Activated naive CD4-positive, alpha-beta T cell treated with anti-CD3 and anti-CD28 coated beads, Interleukin-2, amount 50 U/mL, for 16 hours (primary cell): ENCODE measurements around the gene ZNF77.
"Not testable (repeated sequence)": the region's sequence is repeated elsewhere in the genome, so short reads cannot be mapped to it uniquely, and the experiment has no call there.

ENCODE experiments used
- DNase-seq: peaks from one replicate; pipeline ENCODE4 v3.0.0-alpha.2; 2020

ZNF77 gene

DNA sequence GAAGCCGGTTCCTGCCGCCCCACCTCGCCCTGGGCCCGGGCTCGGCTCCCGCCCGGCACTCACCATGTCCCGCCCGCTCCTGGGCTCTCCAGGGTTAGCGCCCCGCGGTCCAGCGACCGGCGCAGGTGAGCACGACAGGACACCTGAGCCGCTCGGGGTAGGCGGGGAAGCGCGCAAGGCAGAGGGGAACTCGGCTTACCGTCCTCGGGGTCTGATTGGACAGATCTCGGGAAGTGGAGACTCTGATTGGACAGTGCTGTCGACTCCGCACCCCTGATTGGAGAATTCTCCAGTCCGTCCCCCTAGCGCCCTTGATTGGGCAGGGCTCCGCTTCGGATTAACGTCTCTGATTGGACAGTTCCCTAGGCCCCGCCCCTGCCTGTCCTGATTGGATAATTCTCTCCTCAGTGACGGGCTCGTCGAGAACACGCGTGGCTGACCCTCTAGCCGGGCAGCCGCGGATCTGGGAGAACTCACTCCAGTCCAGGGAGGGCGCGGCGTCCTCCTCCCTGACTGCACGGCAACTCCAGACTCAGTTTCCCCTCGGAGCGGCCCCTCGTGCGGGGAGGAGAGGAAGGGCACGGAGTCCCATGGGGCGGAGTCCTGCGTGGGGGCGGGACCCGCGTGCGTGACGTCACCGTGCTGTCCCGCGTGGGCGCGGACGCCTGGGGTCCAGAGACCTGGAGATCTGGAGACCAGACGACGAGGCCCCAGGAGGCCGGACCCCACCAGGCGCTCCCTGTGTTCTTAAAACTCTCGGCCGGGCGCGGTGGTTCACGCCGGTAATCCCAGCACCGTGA, at the start of gene ZNF77:
Gene ZNF77 (minus strand): TSS at position 197 of the 800 bp plus-strand sequence. CDS start 131 bp downstream, at position 66.
- DNase-seq, result peak; percentile 99

DNA sequence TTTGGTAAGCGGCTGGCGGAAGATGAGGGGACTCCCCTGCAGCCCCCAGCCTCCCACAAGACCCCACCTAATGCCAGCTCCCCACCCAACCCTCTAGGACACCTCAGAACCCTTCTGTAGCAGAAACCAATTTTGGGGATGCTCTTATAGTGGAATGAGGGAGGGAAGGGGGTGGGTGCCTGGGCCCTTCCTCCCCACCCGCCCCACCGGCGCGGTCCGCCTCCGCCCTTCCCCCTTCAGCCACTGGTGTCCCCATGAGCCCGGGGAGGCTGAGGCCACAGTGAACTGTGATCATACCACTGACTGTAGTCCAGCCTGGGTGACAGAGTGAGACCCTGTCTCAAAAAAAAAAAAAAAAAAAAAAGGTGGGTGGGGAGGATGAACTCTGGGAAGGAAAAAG, 48.8 kb upstream of the ZNF77 start:
- no peak for DNase-seq

GRCh38 chr19:2992958-2993357, 48.2 kb upstream of the ZNF77 start:
- DNase-seq, result no peak

GRCh38 chr19:2992333-2992732, 47.6 kb upstream of the ZNF77 start:
- DNase-seq, result not testable (repeated sequence)

DNA sequence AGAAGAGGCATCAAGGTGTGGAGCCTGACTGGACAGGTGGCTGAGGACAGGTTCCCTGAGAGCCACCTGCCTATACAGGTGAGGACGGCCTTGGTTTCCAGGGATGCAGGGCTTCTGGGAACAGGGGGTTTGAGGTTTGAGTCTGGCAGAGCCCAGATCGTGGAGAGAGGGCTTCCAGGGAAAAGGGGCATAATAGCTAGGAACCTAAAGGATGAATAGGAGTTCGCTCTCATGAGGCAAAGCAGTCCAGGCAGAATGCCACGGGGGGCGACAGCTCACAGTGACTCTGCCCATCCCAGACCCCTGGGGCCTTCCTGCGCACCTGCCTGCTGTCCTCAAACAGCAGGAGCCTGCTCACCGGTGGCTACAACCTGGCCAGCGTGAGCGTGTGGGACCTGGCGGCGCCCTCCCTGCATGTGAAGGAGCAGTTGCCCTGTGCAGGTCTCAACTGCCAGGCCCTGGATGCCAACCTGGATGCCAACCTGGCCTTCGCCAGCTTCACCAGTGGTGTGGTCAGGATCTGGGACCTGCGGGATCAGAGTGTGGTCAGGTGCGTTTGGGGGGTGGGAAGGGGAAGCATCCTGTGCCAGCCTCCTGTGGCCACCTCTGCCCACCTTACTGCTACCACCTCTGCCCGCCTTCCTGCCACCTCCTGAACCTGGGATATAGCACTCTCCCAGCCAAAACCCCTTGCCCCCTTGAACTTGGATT, 44.6 kb upstream of the ZNF77 start:
- no peak for DNase-seq

GRCh38 chr19:2988568-2988967, 43.8 kb upstream of the ZNF77 start:
- no peak for DNase-seq

- DNase-seq, result no peak
Measured at GRCh38 chr19:2987797-2988196, 43.0 kb upstream of the ZNF77 start.

DNA sequence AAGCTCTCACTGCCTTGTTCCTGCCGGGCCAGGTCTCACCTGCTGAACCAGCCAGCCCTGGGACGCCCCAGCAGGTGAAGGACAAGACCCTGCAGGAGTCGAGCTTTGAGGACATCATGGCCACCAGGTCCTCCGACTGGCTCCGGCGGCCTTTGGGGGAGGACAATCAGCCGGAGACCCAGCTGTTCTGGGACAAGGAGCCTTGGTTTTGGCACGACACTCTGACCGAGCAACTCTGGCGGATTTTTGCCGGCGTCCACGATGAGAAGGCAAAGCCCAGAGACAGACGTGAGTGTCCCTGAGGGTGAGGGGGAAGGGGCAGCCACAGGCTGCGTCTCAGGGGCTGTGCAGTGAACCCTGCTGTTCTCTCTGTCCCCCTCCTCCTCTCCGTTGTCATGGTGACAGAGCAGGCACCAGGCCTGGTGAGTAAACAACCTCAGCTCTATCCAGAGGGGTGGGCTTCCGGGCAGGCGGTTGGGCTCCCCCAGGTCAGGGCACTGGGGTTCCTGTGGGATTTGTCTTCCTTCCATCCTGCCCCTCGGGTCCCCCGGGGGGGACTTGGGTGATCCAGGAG, 42.3 kb upstream of the ZNF77 start:
- DNase-seq, result no peak

GRCh38 chr19:2984215-2984528, 39.4 kb upstream of the ZNF77 start:
- DNase-seq, result no peak

- DNase-seq, result no peak
Measured at GRCh38 chr19:2983351-2984214, 38.8 kb upstream of the ZNF77 start.

GRCh38 chr19:2982983-2983350, 38.2 kb upstream of the ZNF77 start:
- DNase-seq, result no peak

GRCh38 chr19:2982561-2982960, 37.8 kb upstream of the ZNF77 start:
- no peak for DNase-seq

GRCh38 chr19:2981898-2982297, 37.1 kb upstream of the ZNF77 start:
- no peak for DNase-seq

- DNase-seq, result no peak
Measured at GRCh38 chr19:2978772-2979171, 34.0 kb upstream of the ZNF77 start.

DNA sequence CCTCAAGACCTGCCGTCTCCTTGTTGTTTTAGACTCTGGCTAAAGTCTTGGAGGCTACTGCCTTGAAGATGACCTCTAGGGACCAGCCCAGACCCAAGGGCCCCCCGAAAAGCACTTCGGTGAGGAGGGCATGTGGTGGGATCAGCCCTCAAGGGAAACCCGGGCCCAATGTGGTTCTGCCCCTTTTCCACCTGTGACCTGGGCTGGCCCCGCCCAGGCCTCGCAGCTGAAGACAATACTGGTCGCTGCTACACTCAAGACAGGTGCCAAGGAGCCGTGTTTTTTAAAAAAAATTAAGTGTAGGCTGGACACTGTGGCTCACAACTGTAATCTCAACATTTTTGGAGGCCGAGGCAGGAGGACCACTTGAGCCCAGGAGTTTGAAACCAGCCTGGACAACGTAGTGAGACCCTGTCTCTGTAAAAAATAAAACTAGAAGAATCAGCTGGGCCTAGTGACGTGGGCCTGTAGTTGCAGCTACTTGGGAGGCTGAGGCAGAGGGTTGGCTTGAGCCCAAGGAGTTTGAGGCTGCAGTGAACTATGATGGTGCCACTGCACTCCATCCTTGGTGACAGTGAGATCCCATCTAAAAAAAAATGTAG, 33.5 kb upstream of the ZNF77 start:
- DNase-seq, result no peak

DNA sequence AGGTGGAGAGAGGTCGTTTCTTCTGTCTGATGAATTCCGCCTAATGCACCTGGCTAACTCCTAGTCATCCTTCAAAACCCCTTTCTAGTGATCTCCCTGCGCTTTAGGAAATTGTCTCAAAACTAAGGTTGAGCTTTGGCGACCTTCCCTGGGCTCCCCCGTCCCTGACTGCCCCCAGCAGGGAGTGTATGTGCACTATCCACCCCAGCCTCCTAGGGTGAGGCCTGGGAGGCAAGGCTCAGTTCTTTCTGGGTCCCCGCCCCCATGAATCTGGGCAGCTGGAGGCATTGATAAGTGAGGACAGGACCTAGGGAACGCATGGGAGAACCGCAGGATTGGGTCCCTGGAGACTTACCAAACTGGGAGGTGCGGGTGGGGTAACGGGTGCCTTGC, 33.0 kb upstream of the ZNF77 start:
- no peak for DNase-seq

DNA sequence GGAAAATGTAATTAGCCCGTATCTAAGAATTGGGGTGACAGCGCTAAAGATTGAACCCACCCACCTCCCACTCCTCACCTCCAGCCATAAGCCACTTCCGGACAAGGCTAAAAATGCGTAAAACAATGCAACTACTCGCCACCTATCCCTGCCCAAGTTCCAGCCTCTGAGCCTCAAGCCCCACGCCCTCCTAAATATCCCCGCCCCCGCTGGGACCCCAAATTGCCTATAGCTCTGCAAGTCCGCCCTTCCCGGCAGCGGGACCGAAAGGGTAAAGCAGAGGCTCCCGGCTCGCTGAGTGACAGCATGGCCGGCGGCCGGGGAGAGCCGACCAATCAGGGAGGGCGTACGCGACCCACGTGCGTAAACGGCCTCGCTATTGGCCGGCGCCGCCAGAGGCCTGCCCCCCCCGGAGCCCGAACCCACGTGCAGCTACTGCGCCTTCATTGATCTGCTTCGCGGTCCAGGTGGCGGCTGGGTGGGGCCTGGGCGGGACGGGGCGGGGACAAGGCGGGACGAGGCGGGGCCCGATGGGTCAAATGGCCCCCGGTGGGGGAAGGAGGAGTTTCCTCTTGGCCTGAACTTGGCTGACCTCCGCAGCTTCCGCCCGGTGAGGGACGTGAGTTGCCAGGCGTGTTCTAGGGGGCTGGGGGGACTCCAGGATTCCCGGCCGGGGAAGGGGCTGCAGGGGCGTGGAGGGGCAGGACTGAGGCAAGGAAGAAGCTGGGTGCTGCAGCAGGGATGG, 32.4 kb upstream of the ZNF77 start, which contains the start of gene TLE6:
Gene TLE6 (plus strand): TSS at position 564 of the 745 bp plus-strand sequence. CDS start 670 bp downstream, outside the sequence.
- DNase-seq, result peak; percentile 96

- no peak for DNase-seq
Measured at GRCh38 chr19:2976609-2977000, 31.8 kb upstream of the ZNF77 start.

DNA sequence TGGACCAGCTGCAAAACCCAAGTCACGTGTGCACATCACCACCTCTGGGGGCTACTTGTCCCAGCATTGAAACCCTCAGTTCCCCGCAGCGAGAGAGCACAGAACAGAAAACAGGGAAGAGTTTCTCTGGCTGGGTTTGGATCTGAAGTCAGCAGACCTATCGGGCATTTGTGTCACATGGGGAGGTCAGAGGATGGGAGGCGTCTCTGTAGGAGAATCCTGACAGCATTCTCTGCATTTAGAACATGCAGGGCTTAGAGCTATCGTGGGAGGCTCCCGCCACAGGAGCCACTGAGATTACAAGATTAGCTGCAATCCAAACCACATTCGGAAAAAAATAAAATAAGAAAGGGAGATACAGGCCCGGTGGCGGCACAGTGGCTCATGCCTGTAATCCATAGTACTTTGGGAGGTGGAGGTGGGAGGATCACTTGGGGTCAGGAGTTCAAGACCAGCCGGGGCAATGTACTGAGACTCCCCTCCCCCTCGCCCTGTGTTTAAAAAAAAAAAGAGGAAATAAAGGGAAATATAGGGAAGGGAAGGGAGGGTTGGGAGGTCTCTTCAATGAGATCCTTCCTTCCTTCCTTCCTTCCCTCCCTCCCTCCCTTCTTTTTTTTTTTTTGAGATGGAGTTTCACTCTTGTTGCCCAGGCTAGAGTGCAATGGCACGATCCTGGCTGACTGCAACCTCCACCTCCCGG, 29.7 kb upstream of the ZNF77 start:
- no peak for DNase-seq

DNA sequence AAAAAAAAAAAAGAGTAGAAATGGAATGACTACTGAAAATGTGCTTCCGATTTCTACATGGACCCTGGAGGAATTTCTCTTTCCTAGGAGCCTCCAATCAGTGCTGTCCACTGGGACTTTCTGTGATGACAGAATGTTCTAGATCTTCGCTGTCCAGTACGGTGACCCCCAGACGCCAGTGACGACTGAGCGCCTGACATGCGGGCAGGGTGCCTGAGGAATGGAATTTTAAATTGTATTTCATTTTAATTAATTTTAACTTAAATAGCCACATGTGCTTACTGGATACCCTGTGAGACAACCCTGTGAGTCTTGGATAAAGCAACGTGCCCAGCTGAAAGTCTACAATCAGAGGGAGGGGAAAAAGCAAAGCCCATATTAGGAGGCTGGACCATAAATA, 28.5 kb upstream of the ZNF77 start:
- no peak for DNase-seq

- no peak for DNase-seq
Measured at GRCh38 chr19:2970201-2970835, 25.5 kb upstream of the ZNF77 start.
